GM12865 (cell line): Measurements from ENCODE around the gene PSMG4.
A peak's percentile ranks its signal among the peaks of the same experiment; 100 is the strongest.

ENCODE experiments used
- DNase-seq: peaks from one replicate; pipeline ENCODE4 v3.0.0; 2010; ENCODE audit warnings: low read depth
- H3K4me3 ChIP-seq: 2 replicates; pipeline ENCODE4 v1.5.1; 2011; ENCODE audit warnings: mild to moderate bottlenecking, low read depth, low read length, control low read depth
- TF ChIP-seq, protein P1 (sequence below): IDR thresholded peaks from 2 replicates; pipeline ENCODE4 v1.5.1; 2011; ENCODE audit warnings: low read length, control low read depth, low read depth, inconsistent platforms; ENCODE audit not compliant: insufficient read depth; ENCODE audit errors: missing control alignments

The PSMG4 gene

DNA sequence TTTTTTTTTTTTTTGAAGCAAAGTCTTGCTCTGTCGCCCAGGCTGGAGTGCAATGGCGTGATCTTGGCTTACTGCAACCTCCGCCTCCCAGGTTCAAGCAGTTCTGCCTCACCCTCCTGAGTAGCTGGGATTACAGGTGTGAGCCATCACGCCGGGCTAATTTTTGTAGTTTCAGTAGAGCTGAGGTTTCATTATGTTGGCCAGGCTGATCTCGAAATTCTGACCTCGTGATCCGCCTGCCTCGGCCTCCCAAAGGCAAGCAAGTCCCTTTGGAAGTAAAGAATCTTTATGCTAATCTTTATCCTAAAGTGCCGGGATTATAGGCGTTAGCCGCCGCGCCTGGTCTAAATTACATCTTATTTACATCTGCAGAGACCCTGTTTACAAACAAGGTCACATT is 1.5 kb downstream of the PSMG4 start:
- DNase-seq, result peak; percentile 50
- TF ChIP-seq, protein P1, sequence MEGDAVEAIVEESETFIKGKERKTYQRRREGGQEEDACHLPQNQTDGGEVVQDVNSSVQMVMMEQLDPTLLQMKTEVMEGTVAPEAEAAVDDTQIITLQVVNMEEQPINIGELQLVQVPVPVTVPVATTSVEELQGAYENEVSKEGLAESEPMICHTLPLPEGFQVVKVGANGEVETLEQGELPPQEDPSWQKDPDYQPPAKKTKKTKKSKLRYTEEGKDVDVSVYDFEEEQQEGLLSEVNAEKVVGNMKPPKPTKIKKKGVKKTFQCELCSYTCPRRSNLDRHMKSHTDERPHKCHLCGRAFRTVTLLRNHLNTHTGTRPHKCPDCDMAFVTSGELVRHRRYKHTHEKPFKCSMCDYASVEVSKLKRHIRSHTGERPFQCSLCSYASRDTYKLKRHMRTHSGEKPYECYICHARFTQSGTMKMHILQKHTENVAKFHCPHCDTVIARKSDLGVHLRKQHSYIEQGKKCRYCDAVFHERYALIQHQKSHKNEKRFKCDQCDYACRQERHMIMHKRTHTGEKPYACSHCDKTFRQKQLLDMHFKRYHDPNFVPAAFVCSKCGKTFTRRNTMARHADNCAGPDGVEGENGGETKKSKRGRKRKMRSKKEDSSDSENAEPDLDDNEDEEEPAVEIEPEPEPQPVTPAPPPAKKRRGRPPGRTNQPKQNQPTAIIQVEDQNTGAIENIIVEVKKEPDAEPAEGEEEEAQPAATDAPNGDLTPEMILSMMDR, result no peak
- H3K4me3 ChIP-seq, result peak overlapping the region; percentile 65

DNA sequence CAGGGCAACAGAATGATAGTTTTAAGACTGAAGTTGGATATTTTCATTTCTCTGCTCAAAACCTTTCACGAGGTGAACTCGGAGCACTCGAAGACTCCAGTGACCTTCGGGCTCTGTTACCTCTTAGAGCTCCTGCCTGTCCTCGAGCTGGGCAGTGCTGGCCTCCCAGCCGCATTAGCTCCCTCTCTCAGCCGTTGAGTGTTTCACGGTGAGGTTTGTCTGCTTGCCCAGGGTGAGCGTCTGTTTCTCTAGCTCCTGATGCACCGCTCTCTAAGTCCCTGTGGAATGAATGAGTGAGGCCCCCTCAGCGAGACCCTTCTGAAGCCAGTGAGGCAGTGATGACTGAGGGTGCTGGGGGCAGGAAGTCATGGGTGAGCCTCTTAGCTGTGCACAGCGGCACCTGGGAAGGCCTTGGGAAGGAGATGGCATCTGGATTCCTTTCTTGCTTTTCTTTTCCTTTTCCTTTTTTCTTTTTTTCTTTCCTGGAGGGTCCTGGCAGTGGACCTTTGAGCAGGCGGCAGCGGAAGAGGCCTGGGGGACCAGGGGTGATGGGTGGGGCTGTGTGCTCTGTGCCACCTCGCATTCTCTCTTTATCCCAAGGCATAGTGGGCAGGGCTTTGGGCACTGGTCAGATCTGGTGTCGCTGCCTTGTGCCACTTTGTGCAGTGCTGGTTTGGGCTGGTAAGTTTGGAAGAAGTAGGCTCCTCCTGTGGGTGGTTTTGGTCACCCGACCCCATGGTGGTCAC is 2.2 kb downstream of the PSMG4 start:
- peak overlapping the region; percentile 65 for H3K4me3 ChIP-seq

DNA sequence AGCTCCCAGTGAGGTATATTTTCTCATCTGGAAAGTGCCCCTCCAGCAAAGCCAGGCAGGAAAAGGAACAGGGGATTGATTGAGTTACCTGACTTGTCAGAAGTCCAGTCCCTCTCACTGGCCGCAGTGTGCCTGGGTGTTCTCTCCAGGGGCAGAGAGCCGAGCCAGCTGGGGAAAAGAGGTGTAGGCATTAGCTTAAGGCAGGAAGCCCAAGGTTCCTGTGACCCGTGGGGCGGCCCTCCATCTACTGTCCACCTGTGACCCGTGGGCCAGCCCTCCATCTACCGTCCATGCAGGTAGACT is 2.7 kb downstream of the PSMG4 start:
- no peak for DNase-seq
- TF ChIP-seq, protein P1, result no peak
- H3K4me3 ChIP-seq, result no peak overlapping the region

More for the DNA sequence above, 2.2 kb downstream of the PSMG4 start:
- DNase-seq, result no peak
- TF ChIP-seq, protein P1, result no peak

DNA sequence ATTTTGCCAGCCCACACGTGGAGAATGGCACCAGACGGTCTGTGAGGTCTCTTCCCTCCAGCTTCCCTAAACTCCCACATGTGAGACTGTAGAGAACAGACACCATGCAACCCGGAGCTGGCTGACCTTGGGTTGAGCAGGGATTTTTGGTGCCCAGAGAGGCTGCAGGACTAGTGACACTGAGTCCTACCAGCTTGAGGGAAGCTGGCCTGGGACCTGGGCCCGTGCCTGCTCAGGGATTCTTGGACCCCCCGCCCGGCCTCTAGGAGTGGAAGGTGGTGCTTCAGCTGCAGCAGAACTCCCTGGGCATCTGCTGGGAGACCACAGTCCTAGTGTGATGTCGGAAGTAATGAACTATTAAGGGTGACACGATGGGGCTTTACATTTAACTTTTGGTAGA is 3.2 kb downstream of the PSMG4 start:
- H3K4me3 ChIP-seq, result no peak overlapping the region
- DNase-seq, result no peak
- TF ChIP-seq, protein P1, result no peak

DNA sequence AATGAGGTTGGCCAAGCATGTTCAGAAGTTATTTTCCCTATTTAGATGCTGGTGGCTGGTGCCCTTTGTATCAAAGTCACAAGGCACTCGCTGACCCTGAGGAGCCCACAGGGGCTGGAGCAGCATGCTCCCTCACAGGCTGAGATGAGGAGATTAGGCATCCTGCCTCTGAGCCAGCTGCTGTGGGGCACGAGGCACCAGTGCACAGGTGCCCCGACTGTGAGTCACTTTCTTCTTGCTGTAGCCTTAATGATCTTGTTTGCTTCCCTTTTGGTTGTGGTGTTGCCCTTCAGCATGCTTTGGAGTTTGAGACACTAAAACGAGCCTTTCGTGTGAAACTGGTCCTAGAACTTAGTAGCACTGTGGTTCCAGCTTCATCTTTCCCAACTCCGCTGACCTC is 4.3 kb downstream of the PSMG4 start:
- no peak overlapping the region for H3K4me3 ChIP-seq
- DNase-seq, result no peak
- TF ChIP-seq, protein P1, result no peak

DNA sequence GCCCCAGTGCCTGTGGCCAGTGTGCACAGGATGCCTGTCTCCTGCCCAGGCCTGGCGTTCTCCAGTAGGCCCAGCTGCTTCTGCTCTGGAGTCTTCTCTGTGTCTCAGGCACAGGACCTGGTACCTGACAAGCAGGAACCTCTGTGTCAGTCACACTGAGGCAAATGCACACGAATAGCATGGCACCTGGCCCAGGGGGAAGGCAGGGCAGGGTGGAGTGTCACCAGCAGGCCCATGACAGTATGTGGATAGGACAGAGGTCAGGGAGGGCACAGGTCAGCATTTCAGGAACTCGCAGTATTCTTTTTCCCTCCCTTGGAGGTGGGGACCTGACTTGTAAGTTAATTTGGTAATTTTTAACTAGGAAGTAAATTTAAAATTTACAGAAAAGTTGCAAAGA is 5.6 kb downstream of the PSMG4 start:
- no peak overlapping the region for H3K4me3 ChIP-seq
- no peak for DNase-seq
- TF ChIP-seq, protein P1, result no peak

- DNase-seq, result no peak
Observed at GRCh38 chr6:3265671-3266070, 6.9 kb downstream of the PSMG4 start.

More at GRCh38 chr6:3265671-3266070, 6.9 kb downstream of the PSMG4 start:
- TF ChIP-seq, protein P1, result no peak
- H3K4me3 ChIP-seq, result no peak overlapping the region
